RCC 7860 (cell line): ENCODE results near the gene HPDL.
"Not testable (repeated sequence)": the region's sequence is repeated elsewhere in the genome, so short reads cannot be mapped to it uniquely, and the experiment has no call there.

Experiments used
- DNase-seq: peaks from one replicate; pipeline ENCODE4 v3.0.0-alpha.2; 2015; ENCODE audit warnings: low spot score
- FAIRE-seq: peaks from 2 replicates; lab custom pipeline; 2012; peaks lifted over from hg19 to GRCh38; lab: Jason Lieb, UNC

Gene HPDL

DNA sequence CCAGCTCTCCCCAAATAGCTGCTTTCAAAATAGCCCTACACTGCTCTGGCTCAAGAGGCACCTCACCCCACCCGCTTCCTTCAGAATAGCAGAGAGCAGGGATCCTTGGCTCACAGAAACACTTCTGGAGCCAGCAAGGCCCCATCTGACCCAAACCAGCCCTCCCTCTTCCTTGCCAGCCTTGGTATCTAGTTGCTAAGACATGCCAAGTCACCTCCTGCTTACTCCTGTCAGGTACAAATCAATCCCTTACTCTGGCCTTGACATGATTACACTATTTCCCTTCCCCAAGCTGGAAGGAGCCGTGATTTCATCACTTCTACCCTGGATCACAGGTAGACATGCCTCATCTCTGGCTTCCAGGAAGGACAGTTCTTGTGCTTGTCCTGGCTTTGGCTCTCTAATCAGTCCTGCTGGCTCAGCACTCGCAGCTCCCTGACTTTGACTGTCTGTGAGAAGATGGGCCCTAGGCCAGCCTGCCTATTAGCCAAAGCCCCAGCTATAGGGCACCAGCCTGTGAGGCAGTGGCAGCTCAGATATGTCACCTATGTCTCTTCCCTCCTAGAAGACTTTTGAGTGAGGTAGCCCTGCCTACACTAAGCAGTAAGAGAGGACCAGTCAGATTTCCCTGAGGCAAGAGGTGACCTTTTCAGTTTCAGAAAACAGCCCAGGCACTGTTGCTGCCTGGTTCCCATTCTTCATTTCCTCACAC lies 22.4 kb downstream of the HPDL start:
- DNase-seq (no peak), FAIRE-seq (no peak)

DNA sequence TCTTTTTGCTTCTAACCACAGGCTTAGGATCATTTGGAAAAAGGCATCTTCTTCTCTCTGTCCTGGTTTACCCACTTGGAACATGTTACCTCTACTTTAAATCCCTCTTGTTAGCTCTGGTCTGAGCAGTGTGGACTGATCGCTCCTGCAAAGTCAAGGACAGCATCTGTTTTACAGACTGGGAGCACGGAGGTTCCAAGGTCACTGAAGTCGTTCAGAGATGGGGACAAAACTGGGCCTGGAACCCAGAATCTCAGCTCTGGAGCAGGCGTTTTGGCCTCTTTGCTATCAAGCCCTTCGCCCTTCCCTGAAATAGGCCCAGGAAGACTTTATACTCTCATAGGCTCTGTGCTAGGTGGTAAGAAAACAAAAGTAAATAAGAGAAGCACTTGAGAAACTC lies 24.8 kb downstream of the HPDL start:
- no peak for FAIRE-seq
- DNase-seq = no peak

DNA sequence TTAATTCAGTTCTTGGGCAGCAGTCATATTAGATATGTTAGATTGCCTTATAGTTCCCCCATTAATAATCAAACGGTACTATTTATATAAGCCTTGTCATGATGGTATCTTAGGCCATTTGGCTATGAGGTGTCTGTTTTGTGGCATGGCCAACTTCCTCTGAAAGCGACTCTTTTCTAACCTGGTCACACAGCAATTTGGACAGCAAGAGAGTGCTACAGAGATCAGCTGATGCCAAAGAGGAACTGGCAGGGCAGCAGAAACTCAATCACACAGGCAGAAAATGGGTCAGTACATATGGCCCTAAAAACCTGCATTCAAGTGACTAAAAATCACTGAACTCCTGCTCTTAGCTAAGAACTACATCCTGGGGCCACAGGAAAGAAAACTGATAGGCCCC lies 27.0 kb downstream of the HPDL start:
- DNase-seq (no peak), FAIRE-seq (no peak)

DNA sequence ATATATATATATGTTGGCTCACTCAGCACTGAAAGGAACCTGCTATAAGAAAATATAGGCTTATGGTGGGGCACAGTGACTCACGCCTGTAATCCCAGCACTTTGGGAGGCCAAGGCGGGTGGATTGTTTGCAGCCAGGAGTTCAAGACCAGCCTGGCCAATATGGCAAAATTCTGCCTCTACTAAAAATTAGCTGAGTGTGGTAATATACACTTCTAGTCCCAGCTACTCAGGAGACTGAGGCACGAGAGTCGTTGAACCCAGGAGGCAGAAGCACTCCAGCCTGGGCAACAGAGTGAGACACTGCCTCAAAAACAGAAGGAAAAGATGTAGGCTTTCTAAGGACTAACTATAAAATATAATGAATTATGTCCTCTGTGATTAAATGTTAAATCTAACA lies 28.1 kb downstream of the HPDL start:
- DNase-seq (no peak), FAIRE-seq (no peak)

- DNase-seq = no peak
- no peak for FAIRE-seq
These were observed 29.0 kb downstream of the HPDL start for GRCh38 chr1:45355683-45356082.

DNA sequence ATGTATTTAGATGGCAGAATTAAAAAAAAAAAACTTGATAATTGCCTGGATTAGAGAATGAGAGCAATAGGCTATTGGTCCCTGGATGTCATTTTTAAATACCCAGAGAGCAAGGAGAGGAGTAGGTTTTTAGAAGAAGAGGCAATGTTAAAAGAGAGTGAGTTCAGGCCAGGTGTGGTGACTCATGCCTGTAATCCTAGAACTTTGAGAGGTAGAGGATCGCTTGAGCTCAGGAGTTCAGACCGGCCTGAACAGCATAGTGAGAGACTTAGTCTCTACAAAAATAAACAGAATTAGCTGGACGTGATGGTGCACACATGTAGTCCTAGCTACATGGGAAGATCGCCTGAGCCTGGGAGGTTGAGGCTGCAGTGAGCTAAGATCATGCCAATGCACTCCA lies 29.5 kb downstream of the HPDL start:
- no peak for DNase-seq

DNA sequence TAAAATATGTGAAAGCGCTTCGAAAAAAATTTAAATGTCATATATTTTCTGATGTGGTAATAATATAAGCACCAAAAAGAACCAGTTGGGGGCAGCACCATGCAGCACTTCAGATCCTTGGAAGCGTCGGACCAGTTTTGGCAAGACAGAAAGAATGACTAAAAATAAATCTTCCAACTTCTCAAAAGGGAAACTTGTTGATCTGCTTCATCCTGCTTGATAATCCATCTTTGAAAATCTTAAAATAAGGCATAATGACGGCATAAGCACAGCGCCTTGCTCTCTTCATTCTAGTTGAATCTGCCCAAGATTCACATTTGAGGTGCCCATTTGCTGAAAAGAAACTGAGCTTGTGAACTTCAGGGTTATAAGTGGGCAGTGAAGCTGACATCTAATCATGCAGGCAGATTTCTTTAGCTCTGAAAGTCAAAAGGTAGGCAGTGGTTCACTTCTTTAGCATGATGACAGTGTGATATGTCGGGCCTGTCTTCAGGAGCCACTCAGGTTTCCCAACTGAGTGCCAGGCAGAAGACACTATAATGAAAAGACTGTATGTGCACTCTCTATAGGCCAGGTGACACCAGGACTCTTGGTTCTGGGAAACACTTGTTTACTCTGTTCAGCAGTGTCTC lies 33.3 kb downstream of the HPDL start:
- FAIRE-seq = peak; percentile 68
- DNase-seq = peak; percentile 18

More for the DNA sequence above, 29.5 kb downstream of the HPDL start:
- no peak for FAIRE-seq

- not testable (repeated sequence) for DNase-seq, FAIRE-seq
These were observed 34.3 kb downstream of the HPDL start for GRCh38 chr1:45360981-45361380.

DNA sequence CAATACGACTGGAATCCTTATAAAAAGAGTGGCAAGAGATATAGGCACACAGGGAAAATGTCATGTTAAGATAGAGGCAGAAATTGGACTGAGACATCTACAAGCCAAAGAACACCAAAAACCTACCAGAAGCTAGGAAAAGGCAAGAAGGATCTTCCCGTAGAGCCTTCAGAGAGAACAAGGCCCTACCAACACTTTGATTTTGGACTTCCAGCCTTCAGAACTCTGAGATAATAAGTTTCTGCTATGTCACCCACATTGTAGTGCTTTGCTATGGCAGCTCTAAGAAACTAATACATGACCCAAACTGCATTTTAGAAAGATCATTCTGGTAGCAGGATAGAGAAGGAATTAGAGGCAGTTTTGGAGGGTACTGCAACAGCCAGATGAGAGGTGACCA lies 37.6 kb downstream of the HPDL start:
- no peak for FAIRE-seq

DNA sequence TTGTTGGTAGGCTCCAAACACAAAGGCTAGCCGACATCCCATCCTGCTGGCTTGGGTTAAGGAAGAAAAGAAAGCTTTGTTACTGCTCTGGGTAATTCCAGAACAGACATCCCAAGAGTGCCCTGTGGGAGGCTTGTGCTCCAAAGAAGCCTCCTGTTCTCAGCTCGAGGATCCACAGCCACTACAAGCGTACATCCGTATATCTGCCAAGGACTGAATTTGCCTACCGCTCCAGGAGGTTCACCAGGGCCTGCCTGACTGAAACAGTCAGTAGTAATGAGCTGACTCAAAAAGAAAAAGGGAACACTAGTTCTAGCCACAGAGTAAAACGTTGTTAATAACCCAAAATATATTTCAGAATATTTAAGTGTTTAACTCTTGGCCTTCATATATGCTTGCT lies 38.4 kb downstream of the HPDL start:
- DNase-seq = no peak
- no peak for FAIRE-seq

More for the DNA sequence above, 37.6 kb downstream of the HPDL start:
- no peak for DNase-seq

DNA sequence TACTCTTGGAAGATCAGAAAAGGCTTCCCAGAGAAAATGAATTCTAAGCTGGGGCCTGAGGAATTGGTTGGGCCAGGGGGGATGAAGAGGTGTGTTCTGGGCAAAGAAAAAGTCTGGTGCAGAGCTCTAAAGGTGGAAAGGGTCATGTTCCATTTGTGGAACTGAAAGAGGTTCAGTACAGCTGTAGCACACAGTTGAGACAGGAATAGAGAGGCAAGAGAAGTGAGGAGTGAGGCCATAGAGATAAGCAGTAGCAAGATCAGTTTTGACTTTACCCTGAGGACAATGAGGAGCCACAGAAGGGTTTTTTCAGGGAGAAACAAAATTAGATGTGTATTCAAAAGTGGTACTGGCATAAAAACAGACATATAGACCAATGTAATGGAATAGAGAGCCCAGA lies 43.9 kb downstream of the HPDL start:
- DNase-seq (no peak), FAIRE-seq (no peak)

DNA sequence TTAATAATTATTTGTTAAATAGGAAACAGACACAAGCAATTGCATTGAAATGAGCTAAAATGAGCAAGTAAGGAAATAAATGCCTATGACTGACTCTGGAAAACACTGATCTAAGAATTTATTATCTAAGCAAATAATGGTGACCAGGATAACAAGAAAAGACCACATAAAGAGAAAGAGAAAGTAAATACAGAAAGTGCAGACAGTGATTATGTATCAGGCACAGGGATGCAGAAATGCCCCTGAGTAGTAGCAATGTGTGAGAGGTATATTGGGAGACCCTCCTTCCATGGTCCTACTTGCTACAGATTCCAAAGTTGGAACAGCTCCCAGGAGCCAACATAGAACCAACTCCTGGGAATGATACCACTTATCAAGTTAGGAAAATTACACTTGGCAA lies 46.9 kb downstream of the HPDL start:
- DNase-seq = no peak
- FAIRE-seq = no peak

GRCh38 chr1:45375104-45376090 lies 48.7 kb downstream of the HPDL start:
- DNase-seq = no peak
- FAIRE-seq = no peak

GRCh38 chr1:45378184-45378583 lies 51.5 kb downstream of the HPDL start:
- DNase-seq = no peak
- FAIRE-seq = no peak
